ENCODE data around the gene SH3RF3. TPM values are rescaled to one million over a fixed set of nuclear protein-coding genes. Genes with fewer than 3 reads are reported as not detected.

SH3RF3 gene
- total and polyA plus RNA-seq, 3 experiments from 2014 or later, result 0.24 to 0.31 (median 0.27) TPM

- H3K27me3 ChIP-seq (ENCODE audit: insufficient read depth, low read length, poor library complexity, severe bottlenecking), result no peaks in the 10 kb centered on the region
- no peaks in the 10 kb centered on the region for H3K9me3 ChIP-seq (ENCODE audit: low read length)
- ChIA-PET POLR2A (no interaction called here), CTCF (no interaction called here)
- no peak overlapping the region for H3K27ac Mint-ChIP-seq
- no peaks in the 10 kb centered on the region for H3K9me3 Mint-ChIP-seq
- no peak for DNase-seq
- no peak overlapping the region for H3K4me3 Mint-ChIP-seq
- H3K27me3 Mint-ChIP-seq, result no peaks in the 10 kb centered on the region
- no peak overlapping the region for H3K27ac ChIP-seq (ENCODE audit: low read depth, low read length)
- H3K4me3 ChIP-seq (ENCODE audit: low read length), result no peak overlapping the region
- H3K4me1 Mint-ChIP-seq, result no peaks in the 10 kb centered on the region
- no peaks in the 10 kb centered on the region for H3K36me3 Mint-ChIP-seq
- no peaks in the 10 kb centered on the region for H3K36me3 ChIP-seq (ENCODE audit: insufficient read depth, low read length)
- no peaks in the 10 kb centered on the region for H3K4me1 ChIP-seq (ENCODE audit: insufficient read depth, low read length)
Measured at GRCh38 chr2:109382226-109382895, 253.4 kb downstream of the SH3RF3 start.

- no peaks in the 10 kb centered on the region for H3K36me3 Mint-ChIP-seq
- H3K4me1 Mint-ChIP-seq, result no peaks in the 10 kb centered on the region
- no peaks in the 10 kb centered on the region for H3K27me3 Mint-ChIP-seq
- no peak overlapping the region for H3K4me3 Mint-ChIP-seq
- H3K9me3 Mint-ChIP-seq, result no peaks in the 10 kb centered on the region
- ChIA-PET POLR2A (no interaction called here), CTCF (no interaction called here)
- Histone ChIP-seq H3K27me3 (ENCODE audit: insufficient read depth, low read length, poor library complexity, severe bottlenecking) (no peaks in the 10 kb centered on the region), H3K36me3 (ENCODE audit: insufficient read depth, low read length) (no peaks in the 10 kb centered on the region), H3K4me3 (ENCODE audit: low read length) (no peak overlapping the region), H3K9me3 (ENCODE audit: low read length) (no peaks in the 10 kb centered on the region), H3K4me1 (ENCODE audit: insufficient read depth, low read length) (no peaks in the 10 kb centered on the region), H3K27ac (ENCODE audit: low read depth, low read length) (no peak overlapping the region)
- no peak for DNase-seq
- H3K27ac Mint-ChIP-seq, result no peak overlapping the region
Measured at GRCh38 chr2:109382951-109383350, 253.9 kb downstream of the SH3RF3 start.

GRCh38 chr2:109383505-109384307, 254.7 kb downstream of the SH3RF3 start:
- CTCF ChIA-PET, result no interaction called here
- Histone ChIP-seq H3K27ac (ENCODE audit: low read depth, low read length) (no peak overlapping the region), H3K4me1 (ENCODE audit: insufficient read depth, low read length) (no peaks in the 10 kb centered on the region), H3K27me3 (ENCODE audit: insufficient read depth, low read length, poor library complexity, severe bottlenecking) (no peaks in the 10 kb centered on the region), H3K36me3 (ENCODE audit: insufficient read depth, low read length) (no peaks in the 10 kb centered on the region), H3K9me3 (ENCODE audit: low read length) (no peaks in the 10 kb centered on the region), H3K4me3 (ENCODE audit: low read length) (no peak overlapping the region)
- Mint-ChIP-seq H3K27ac (no peak overlapping the region), H3K4me1 (no peaks in the 10 kb centered on the region), H3K4me3 (no peak overlapping the region), H3K27me3 (no peaks in the 10 kb centered on the region), H3K36me3 (no peaks in the 10 kb centered on the region), H3K9me3 (no peaks in the 10 kb centered on the region)
- POLR2A ChIA-PET, result no interaction called here
- peak in 1 of 5 donors; percentile 14 for DNase-seq

GRCh38 chr2:109384308-109385271, 255.6 kb downstream of the SH3RF3 start:
- POLR2A ChIA-PET, result no interaction called here
- H3K36me3 ChIP-seq (ENCODE audit: insufficient read depth, low read length), result no peaks in the 10 kb centered on the region
- DNase-seq, result peak in 1 of 5 donors; percentile 34
- no peaks in the 10 kb centered on the region for H3K27me3 ChIP-seq (ENCODE audit: insufficient read depth, low read length, poor library complexity, severe bottlenecking)
- Mint-ChIP-seq H3K4me1 (no peaks in the 10 kb centered on the region), H3K4me3 (no peak overlapping the region), H3K27me3 (no peaks in the 10 kb centered on the region), H3K9me3 (no peaks in the 10 kb centered on the region), H3K27ac (no peak overlapping the region), H3K36me3 (no peaks in the 10 kb centered on the region)
- H3K4me1 ChIP-seq (ENCODE audit: insufficient read depth, low read length), result no peaks in the 10 kb centered on the region
- CTCF ChIA-PET, result no interaction called here
- H3K9me3 ChIP-seq (ENCODE audit: low read length), result no peaks in the 10 kb centered on the region
- no peak overlapping the region for H3K27ac ChIP-seq (ENCODE audit: low read depth, low read length)
- H3K4me3 ChIP-seq (ENCODE audit: low read length), result no peak overlapping the region

- H3K4me3 Mint-ChIP-seq, result no peak overlapping the region
- ChIA-PET CTCF (no interaction called here), POLR2A (no interaction called here)
- peaks cover 0 to 3% of the 10 kb centered on the region in 2 donors for H3K27me3 Mint-ChIP-seq
- Histone ChIP-seq H3K4me3 (ENCODE audit: low read length) (no peak overlapping the region), H3K9me3 (ENCODE audit: low read length) (no peaks in the 10 kb centered on the region), H3K4me1 (ENCODE audit: insufficient read depth, low read length) (no peaks in the 10 kb centered on the region), H3K36me3 (ENCODE audit: insufficient read depth, low read length) (no peaks in the 10 kb centered on the region), H3K27me3 (ENCODE audit: insufficient read depth, low read length, poor library complexity, severe bottlenecking) (no peaks in the 10 kb centered on the region), H3K27ac (ENCODE audit: low read depth, low read length) (no peak overlapping the region)
- H3K36me3 Mint-ChIP-seq, result no peaks in the 10 kb centered on the region
- no peaks in the 10 kb centered on the region for H3K4me1 Mint-ChIP-seq
- H3K9me3 Mint-ChIP-seq, result no peaks in the 10 kb centered on the region
- DNase-seq, result no peak
- H3K27ac Mint-ChIP-seq, result no peak overlapping the region
Measured at GRCh38 chr2:109385506-109385905, 256.5 kb downstream of the SH3RF3 start.

- H3K4me1 ChIP-seq (ENCODE audit: insufficient read depth, low read length), result no peaks in the 10 kb centered on the region
- no peak overlapping the region for H3K4me3 Mint-ChIP-seq
- H3K27me3 ChIP-seq (ENCODE audit: insufficient read depth, low read length, poor library complexity, severe bottlenecking), result no peaks in the 10 kb centered on the region
- no peaks in the 10 kb centered on the region for H3K9me3 Mint-ChIP-seq
- no peak overlapping the region for H3K27ac ChIP-seq (ENCODE audit: low read depth, low read length)
- H3K4me3 ChIP-seq (ENCODE audit: low read length), result no peak overlapping the region
- peak in 1 of 5 donors; percentile 16 for DNase-seq
- POLR2A ChIA-PET, result no interaction called here
- H3K36me3 ChIP-seq (ENCODE audit: insufficient read depth, low read length), result no peaks in the 10 kb centered on the region
- H3K4me1 Mint-ChIP-seq, result no peaks in the 10 kb centered on the region
- no peaks in the 10 kb centered on the region for H3K36me3 Mint-ChIP-seq
- no peak overlapping the region for H3K27ac Mint-ChIP-seq
- CTCF ChIA-PET, result no interaction called here
- H3K27me3 Mint-ChIP-seq, result peaks cover 0 to 4% of the 10 kb centered on the region in 2 donors
- no peaks in the 10 kb centered on the region for H3K9me3 ChIP-seq (ENCODE audit: low read length)
Measured at GRCh38 chr2:109386004-109386695, 257.1 kb downstream of the SH3RF3 start.

GRCh38 chr2:109387221-109387735, 258.3 kb downstream of the SH3RF3 start:
- H3K9me3 Mint-ChIP-seq, result no peaks in the 10 kb centered on the region
- no peaks in the 10 kb centered on the region for H3K4me1 ChIP-seq (ENCODE audit: insufficient read depth, low read length)
- peaks cover 0 to 4% of the 10 kb centered on the region in 2 donors for H3K27me3 Mint-ChIP-seq
- POLR2A ChIA-PET, result no interaction called here
- DNase-seq, result peak in 1 of 5 donors; percentile 16
- H3K27ac Mint-ChIP-seq, result no peak overlapping the region
- no peaks in the 10 kb centered on the region for H3K36me3 ChIP-seq (ENCODE audit: insufficient read depth, low read length)
- CTCF ChIA-PET, result no interaction called here
- no peak overlapping the region for H3K27ac ChIP-seq (ENCODE audit: low read depth, low read length)
- no peaks in the 10 kb centered on the region for H3K9me3 ChIP-seq (ENCODE audit: low read length)
- H3K36me3 Mint-ChIP-seq, result no peaks in the 10 kb centered on the region
- no peaks in the 10 kb centered on the region for H3K4me1 Mint-ChIP-seq
- no peak overlapping the region for H3K4me3 ChIP-seq (ENCODE audit: low read length)
- no peak overlapping the region for H3K4me3 Mint-ChIP-seq
- H3K27me3 ChIP-seq (ENCODE audit: insufficient read depth, low read length, poor library complexity, severe bottlenecking), result no peaks in the 10 kb centered on the region

All from CD8-positive, alpha-beta memory T cell (primary cell).